Measurements from ENCODE around the gene PRDM15. TPM values are rescaled to one million over a fixed set of nuclear protein-coding genes. Genes with fewer than 3 reads are reported as not detected.

Gene PRDM15
- polyA plus RNA-seq, 4 donors = 3.6 to 5.1 (median 4.3) TPM

GRCh38 chr21:41876928-41877652 lies 2.1 kb downstream of the PRDM15 start:
- WGBS, 3 donors = 87 to 90% (median 89%) methylated on average over 11 of the region's 11 CpGs
- peaks cover 0 to 4% (median 0%) of the 10 kb centered on the region in 3 donors for H3K4me1 ChIP-seq (ENCODE audit: control insufficient read depth in 3 of 3, insufficient read depth in 2 of 3, low read depth in 1 of 3, low read length in 2 of 3)
- no peak overlapping the region for H3K27ac ChIP-seq (ENCODE audit: low read depth in 1 of 3, low read length in 2 of 3)
- H3K27me3 ChIP-seq (ENCODE audit: control insufficient read depth in 3 of 3, insufficient read depth in 3 of 3, low read length in 3 of 3) = no peaks in the 10 kb centered on the region
- no peak overlapping the region for H3K4me3 ChIP-seq (ENCODE audit: low read depth in 1 of 3, low read length in 3 of 3)
- H3K36me3 ChIP-seq (ENCODE audit: control insufficient read depth in 3 of 3, insufficient read depth in 2 of 3, low read depth in 1 of 3, low read length in 3 of 3) = peaks cover 0 to 23% (median 0%) of the 10 kb centered on the region in 3 donors
- DNase-seq (no peak), FAIRE-seq (no peak)
- H3K9me3 ChIP-seq (ENCODE audit: control insufficient read depth in 2 of 2, insufficient read depth in 1 of 2, low read depth in 1 of 2, low read length in 1 of 2) = no peaks in the 10 kb centered on the region

DNA sequence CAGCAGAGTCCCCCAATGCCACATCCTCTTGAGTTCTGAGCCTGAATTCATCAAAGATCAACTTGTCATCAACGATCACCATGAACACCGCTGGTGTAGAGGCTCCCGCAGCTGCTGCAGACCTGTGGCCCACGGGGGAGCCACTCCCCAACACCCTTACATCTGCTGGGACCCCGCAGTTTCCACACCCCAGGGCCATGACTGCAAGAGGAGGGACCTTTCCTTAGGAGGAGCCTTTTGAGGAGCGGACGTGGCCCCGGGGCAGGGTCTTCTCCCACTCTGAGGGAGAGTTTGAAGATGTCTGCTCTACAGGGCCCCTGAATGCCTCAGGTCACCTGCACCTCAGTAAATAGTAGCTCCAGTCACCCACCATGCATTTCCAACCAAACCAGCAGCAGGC lies 2.7 kb downstream of the PRDM15 start:
- DNase-seq = no peak
- 88 to 96% (median 91%) methylated on average over 8 of the region's 8 CpGs for WGBS, 3 donors
- Histone ChIP-seq H3K4me1 (ENCODE audit: control insufficient read depth in 3 of 3, insufficient read depth in 2 of 3, low read depth in 1 of 3, low read length in 2 of 3) (peaks cover 0 to 4% (median 0%) of the 10 kb centered on the region in 3 donors), H3K27me3 (ENCODE audit: control insufficient read depth in 3 of 3, insufficient read depth in 3 of 3, low read length in 3 of 3) (no peaks in the 10 kb centered on the region), H3K27ac (ENCODE audit: low read depth in 1 of 3, low read length in 2 of 3) (no peak overlapping the region), H3K9me3 (ENCODE audit: control insufficient read depth in 2 of 2, insufficient read depth in 1 of 2, low read depth in 1 of 2, low read length in 1 of 2) (no peaks in the 10 kb centered on the region), H3K36me3 (ENCODE audit: control insufficient read depth in 3 of 3, insufficient read depth in 2 of 3, low read depth in 1 of 3, low read length in 3 of 3) (peaks cover 0 to 28% (median 0%) of the 10 kb centered on the region in 3 donors), H3K4me3 (ENCODE audit: low read depth in 1 of 3, low read length in 3 of 3) (no peak overlapping the region)
- no peak for FAIRE-seq

- Histone ChIP-seq H3K36me3 (ENCODE audit: control insufficient read depth in 3 of 3, insufficient read depth in 2 of 3, low read depth in 1 of 3, low read length in 3 of 3) (peaks cover 0 to 33% (median 0%) of the 10 kb centered on the region in 3 donors), H3K9me3 (ENCODE audit: control insufficient read depth in 2 of 2, insufficient read depth in 1 of 2, low read depth in 1 of 2, low read length in 1 of 2) (no peaks in the 10 kb centered on the region), H3K4me3 (ENCODE audit: low read depth in 1 of 3, low read length in 3 of 3) (no peak overlapping the region), H3K4me1 (ENCODE audit: control insufficient read depth in 3 of 3, insufficient read depth in 2 of 3, low read depth in 1 of 3, low read length in 2 of 3) (peaks cover 0 to 4% (median 0%) of the 10 kb centered on the region in 3 donors), H3K27ac (ENCODE audit: low read depth in 1 of 3, low read length in 2 of 3) (no peak overlapping the region), H3K27me3 (ENCODE audit: control insufficient read depth in 3 of 3, insufficient read depth in 3 of 3, low read length in 3 of 3) (no peaks in the 10 kb centered on the region)
- DNase-seq = no peak
- no peak for FAIRE-seq
- 95 to 99% (median 97%) methylated on average over 8 of the region's 8 CpGs for WGBS, 3 donors
These were observed 4.1 kb downstream of the PRDM15 start for GRCh38 chr21:41875086-41875485.

- FAIRE-seq = no peak
- H3K4me3 ChIP-seq (ENCODE audit: low read depth in 1 of 3, low read length in 3 of 3) = no peak overlapping the region
- peaks cover 0 to 4% (median 0%) of the 10 kb centered on the region in 3 donors for H3K4me1 ChIP-seq (ENCODE audit: control insufficient read depth in 3 of 3, insufficient read depth in 2 of 3, low read depth in 1 of 3, low read length in 2 of 3)
- WGBS, 3 donors = 86 to 90% (median 87%) methylated on average over 11 of the region's 11 CpGs
- no peak for DNase-seq
- peaks cover 0 to 35% (median 0%) of the 10 kb centered on the region in 3 donors for H3K36me3 ChIP-seq (ENCODE audit: control insufficient read depth in 3 of 3, insufficient read depth in 2 of 3, low read depth in 1 of 3, low read length in 3 of 3)
- H3K9me3 ChIP-seq (ENCODE audit: control insufficient read depth in 2 of 2, insufficient read depth in 1 of 2, low read depth in 1 of 2, low read length in 1 of 2) = no peaks in the 10 kb centered on the region
- H3K27ac ChIP-seq (ENCODE audit: low read depth in 1 of 3, low read length in 2 of 3) = no peak overlapping the region
- H3K27me3 ChIP-seq (ENCODE audit: control insufficient read depth in 3 of 3, insufficient read depth in 3 of 3, low read length in 3 of 3) = no peaks in the 10 kb centered on the region
These were observed 4.5 kb downstream of the PRDM15 start for GRCh38 chr21:41874611-41875010.

GRCh38 chr21:41873426-41873825 lies 5.7 kb downstream of the PRDM15 start:
- DNase-seq (no peak), FAIRE-seq (no peak)
- no peak overlapping the region for H3K27ac ChIP-seq (ENCODE audit: low read depth in 1 of 3, low read length in 2 of 3)
- no peak overlapping the region for H3K4me3 ChIP-seq (ENCODE audit: low read depth in 1 of 3, low read length in 3 of 3)
- H3K4me1 ChIP-seq (ENCODE audit: control insufficient read depth in 3 of 3, insufficient read depth in 2 of 3, low read depth in 1 of 3, low read length in 2 of 3) = peaks cover 0 to 4% (median 0%) of the 10 kb centered on the region in 3 donors
- WGBS, 3 donors = 89 to 97% (median 89%) methylated on average over 6 of the region's 6 CpGs
- H3K27me3 ChIP-seq (ENCODE audit: control insufficient read depth in 3 of 3, insufficient read depth in 3 of 3, low read length in 3 of 3) = no peaks in the 10 kb centered on the region
- peaks cover 0 to 36% (median 0%) of the 10 kb centered on the region in 3 donors for H3K36me3 ChIP-seq (ENCODE audit: control insufficient read depth in 3 of 3, insufficient read depth in 2 of 3, low read depth in 1 of 3, low read length in 3 of 3)
- H3K9me3 ChIP-seq (ENCODE audit: control insufficient read depth in 2 of 2, insufficient read depth in 1 of 2, low read depth in 1 of 2, low read length in 1 of 2) = no peaks in the 10 kb centered on the region

DNA sequence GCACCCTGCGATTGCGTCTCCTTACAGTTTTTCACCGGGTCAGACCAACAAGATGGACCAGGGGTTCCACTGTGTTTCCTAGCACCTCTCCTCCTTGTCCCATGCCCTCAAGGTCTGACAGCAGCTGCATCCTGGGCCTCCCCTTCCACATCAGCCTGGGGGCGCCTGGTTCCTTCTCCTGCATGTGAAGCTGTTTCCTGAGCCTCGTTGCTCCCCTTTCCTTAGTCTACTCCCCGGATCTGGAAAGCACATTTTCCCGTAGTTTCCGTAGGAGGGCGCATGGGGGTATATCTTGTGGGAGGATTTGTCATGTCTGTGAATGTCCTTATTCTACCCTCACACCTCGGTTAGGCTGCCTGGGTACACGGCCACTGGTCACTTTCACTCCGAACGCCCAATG lies 6.1 kb downstream of the PRDM15 start:
- Histone ChIP-seq H3K36me3 (ENCODE audit: control insufficient read depth in 3 of 3, insufficient read depth in 2 of 3, low read depth in 1 of 3, low read length in 3 of 3) (peaks cover 0 to 36% (median 0%) of the 10 kb centered on the region in 3 donors), H3K9me3 (ENCODE audit: control insufficient read depth in 2 of 2, insufficient read depth in 1 of 2, low read depth in 1 of 2, low read length in 1 of 2) (no peaks in the 10 kb centered on the region), H3K27me3 (ENCODE audit: control insufficient read depth in 3 of 3, insufficient read depth in 3 of 3, low read length in 3 of 3) (no peaks in the 10 kb centered on the region), H3K27ac (ENCODE audit: low read depth in 1 of 3, low read length in 2 of 3) (no peak overlapping the region), H3K4me3 (ENCODE audit: low read depth in 1 of 3, low read length in 3 of 3) (no peak overlapping the region), H3K4me1 (ENCODE audit: control insufficient read depth in 3 of 3, insufficient read depth in 2 of 3, low read depth in 1 of 3, low read length in 2 of 3) (peaks cover 0 to 2% (median 0%) of the 10 kb centered on the region in 3 donors)
- WGBS, 3 donors = 83 to 88% (median 87%) methylated on average over 13 of the region's 13 CpGs
- FAIRE-seq (no peak), DNase-seq (no peak)

DNA sequence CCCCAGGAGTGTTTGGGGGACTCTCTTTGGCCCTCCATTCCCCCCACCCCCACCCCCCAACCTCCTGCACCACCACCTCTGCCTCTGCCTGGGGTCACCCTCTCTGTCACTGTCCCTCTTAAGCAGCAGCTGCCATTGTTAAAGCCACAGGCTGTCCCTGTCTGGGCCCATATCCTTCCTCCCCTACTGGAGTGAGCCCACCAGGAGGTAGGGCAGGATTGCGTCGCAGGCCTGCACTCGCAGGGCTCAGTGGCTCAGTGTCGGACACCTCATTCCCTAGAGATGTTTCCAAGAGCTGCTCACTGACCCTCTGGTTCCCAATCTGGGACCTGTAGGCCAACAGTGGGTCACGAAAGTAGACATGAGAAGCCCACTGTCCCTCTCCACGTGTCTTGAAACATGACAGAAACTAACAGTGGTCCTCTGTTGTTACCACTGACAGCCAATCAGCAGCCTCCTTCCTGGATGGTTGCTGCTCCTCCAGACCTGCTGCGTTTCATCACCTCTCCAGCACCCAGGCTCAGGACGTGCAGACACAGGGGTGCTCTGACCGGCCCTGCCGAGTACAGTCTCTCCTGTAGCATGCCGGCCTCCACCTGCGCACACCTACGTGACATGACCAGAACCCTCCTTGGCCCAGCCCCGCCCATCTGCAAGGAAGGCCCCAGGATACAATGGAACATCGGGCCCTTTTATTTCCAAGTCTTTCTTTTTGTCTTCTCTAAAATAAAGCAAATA lies 7.7 kb downstream of the PRDM15 start:
- no peaks in the 10 kb centered on the region for H3K9me3 ChIP-seq (ENCODE audit: control insufficient read depth in 2 of 2, insufficient read depth in 1 of 2, low read depth in 1 of 2, low read length in 1 of 2)
- no peaks in the 10 kb centered on the region for H3K27me3 ChIP-seq (ENCODE audit: control insufficient read depth in 3 of 3, insufficient read depth in 3 of 3, low read length in 3 of 3)
- 89 to 94% (median 94%) methylated on average over 15 of the region's 15 CpGs for WGBS, 3 donors
- peaks cover 0 to 32% (median 0%) of the 10 kb centered on the region in 3 donors for H3K36me3 ChIP-seq (ENCODE audit: control insufficient read depth in 3 of 3, insufficient read depth in 2 of 3, low read depth in 1 of 3, low read length in 3 of 3)
- no peak for FAIRE-seq
- DNase-seq = no peak
- no peak overlapping the region for H3K27ac ChIP-seq (ENCODE audit: low read depth in 1 of 3, low read length in 2 of 3)
- peaks cover 0 to 3% (median 2%) of the 10 kb centered on the region in 3 donors for H3K4me1 ChIP-seq (ENCODE audit: control insufficient read depth in 3 of 3, insufficient read depth in 2 of 3, low read depth in 1 of 3, low read length in 2 of 3)
- H3K4me3 ChIP-seq (ENCODE audit: low read depth in 1 of 3, low read length in 3 of 3) = no peak overlapping the region

DNA sequence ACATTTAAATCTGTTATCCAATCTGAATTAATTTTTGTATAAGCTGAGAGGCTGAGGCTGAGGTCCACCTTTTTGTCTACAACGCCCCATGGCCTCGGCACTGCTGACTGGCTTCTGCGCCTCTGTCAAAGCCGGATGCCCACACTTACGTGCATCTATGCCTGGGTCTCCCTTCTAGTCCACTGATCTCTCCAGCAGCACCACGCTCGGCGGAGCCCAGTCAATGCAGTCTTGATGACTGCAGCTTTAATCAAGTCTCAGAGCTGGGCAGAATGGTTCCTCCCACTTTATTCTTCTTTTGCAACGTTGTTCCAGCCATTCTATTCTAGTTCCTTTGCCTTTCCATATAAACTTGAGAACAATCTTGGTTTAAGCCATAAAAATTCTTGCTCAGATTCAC lies 9.4 kb downstream of the PRDM15 start:
- no peaks in the 10 kb centered on the region for H3K9me3 ChIP-seq (ENCODE audit: control insufficient read depth in 2 of 2, insufficient read depth in 1 of 2, low read depth in 1 of 2, low read length in 1 of 2)
- FAIRE-seq = no peak
- WGBS, 3 donors = 87 to 95% (median 93%) methylated on average over 9 of the region's 9 CpGs

More for the DNA sequence above, 9.4 kb downstream of the PRDM15 start:
- no peak for DNase-seq
- Histone ChIP-seq H3K27ac (ENCODE audit: low read depth in 1 of 3, low read length in 2 of 3) (no peak overlapping the region), H3K4me3 (ENCODE audit: low read depth in 1 of 3, low read length in 3 of 3) (no peak overlapping the region), H3K36me3 (ENCODE audit: control insufficient read depth in 3 of 3, insufficient read depth in 2 of 3, low read depth in 1 of 3, low read length in 3 of 3) (peaks cover 0 to 26% (median 0%) of the 10 kb centered on the region in 3 donors), H3K27me3 (ENCODE audit: control insufficient read depth in 3 of 3, insufficient read depth in 3 of 3, low read length in 3 of 3) (no peaks in the 10 kb centered on the region), H3K4me1 (ENCODE audit: control insufficient read depth in 3 of 3, insufficient read depth in 2 of 3, low read depth in 1 of 3, low read length in 2 of 3) (peaks cover 0 to 7% (median 2%) of the 10 kb centered on the region in 3 donors)

All from small intestine (tissue), 7 donors.